GM21447 (cell line): Measurements from ENCODE around the gene PANX1.
A peak's percentile ranks its signal among the peaks of the same experiment; 100 is the strongest.
"Not testable (repeated sequence)": the region's sequence is repeated elsewhere in the genome, so short reads cannot be mapped to it uniquely, and the experiment has no call there.

ENCODE experiments used
- ATAC-seq: cut with Tn5 transposase; IDR thresholded peaks from one replicate; pipeline ENCODE4 v1.9.1; 2021; ENCODE audit not compliant: unreplicated experiment

The PANX1 gene

GRCh38 chr11:94128746-94129511 is at the start of gene PANX1:
TSS of gene PANX1 (plus strand) at chr11:94128841. CDS start at chr11:94129313, 472 bp downstream.
- peak; percentile 77 for ATAC-seq

- no peak for ATAC-seq
Observed at GRCh38 chr11:94084164-94084563, 44.5 kb upstream of the PANX1 start.

- ATAC-seq, result no peak
Observed at GRCh38 chr11:94088906-94089305, 39.7 kb upstream of the PANX1 start.

GRCh38 chr11:94089341-94089740 is 39.3 kb upstream of the PANX1 start:
- no peak for ATAC-seq

- ATAC-seq, result no peak
Observed at GRCh38 chr11:94090401-94090800, 38.2 kb upstream of the PANX1 start.

GRCh38 chr11:94091091-94091490 is 37.5 kb upstream of the PANX1 start:
- ATAC-seq, result no peak

GRCh38 chr11:94100253-94100652 is 28.4 kb upstream of the PANX1 start:
- no peak for ATAC-seq

- no peak for ATAC-seq
Observed at GRCh38 chr11:94103471-94103870, 25.2 kb upstream of the PANX1 start.

GRCh38 chr11:94104734-94105133 is 23.9 kb upstream of the PANX1 start:
- ATAC-seq, result no peak

GRCh38 chr11:94106716-94107115 is 21.9 kb upstream of the PANX1 start:
- no peak for ATAC-seq

- ATAC-seq, result no peak
Observed at GRCh38 chr11:94107363-94107762, 21.3 kb upstream of the PANX1 start.

GRCh38 chr11:94111241-94111640 is 17.4 kb upstream of the PANX1 start:
- no peak for ATAC-seq

GRCh38 chr11:94111660-94112059 is 17.0 kb upstream of the PANX1 start:
- ATAC-seq, result no peak

- no peak for ATAC-seq
Observed at GRCh38 chr11:94112206-94112953, 16.3 kb upstream of the PANX1 start.

- no peak for ATAC-seq
Observed at GRCh38 chr11:94117197-94117574, 11.5 kb upstream of the PANX1 start.

- ATAC-seq, result no peak
Observed at GRCh38 chr11:94117871-94118270, 10.8 kb upstream of the PANX1 start.

- not testable (repeated sequence) for ATAC-seq
Observed at GRCh38 chr11:94119676-94120075, 9.0 kb upstream of the PANX1 start.

GRCh38 chr11:94120516-94120915 is 8.1 kb upstream of the PANX1 start:
- ATAC-seq, result not testable (repeated sequence)

GRCh38 chr11:94120946-94121345 is 7.7 kb upstream of the PANX1 start:
- ATAC-seq, result no peak

GRCh38 chr11:94125407-94126115 is 3.1 kb upstream of the PANX1 start:
- ATAC-seq, result no peak

- no peak for ATAC-seq
Observed at GRCh38 chr11:94127638-94128037, 1.0 kb upstream of the PANX1 start.

GRCh38 chr11:94128291-94128745 is 323 bp upstream of the PANX1 start:
- peak; percentile 26 for ATAC-seq
